ENCODE data around the gene OCA2.
A peak's percentile ranks its signal among the peaks of the same experiment; 100 is the strongest.

GRCh38 chr15:28021281-28022039 lies 77.7 kb downstream of the OCA2 start:
- TF ChIP-seq POLR2A (IDR thresholded peaks at IDR 0.05) = no peak
- peak; percentile 16 to 54 (median 41) for TF ChIP-seq CTCF (IDR thresholded peaks at IDR 0.05)
